DND-41 (cell line): Measurements from ENCODE around the gene ABCC10.
A peak's percentile ranks its signal among the peaks of the same experiment; 100 is the strongest.

Experiments used
- EZH2 ChIP-seq: IDR thresholded peaks from 3 replicates; pipeline ENCODE4 v1.6.1; 2012; ENCODE audit warnings: borderline replicate concordance, low read depth, mild to moderate bottlenecking, moderate library complexity, low read length, inconsistent platforms; ENCODE audit not compliant: severe bottlenecking
- TF ChIP-seq, protein P1 (sequence below): IDR thresholded peaks from 2 replicates; pipeline ENCODE4 v1.5.1; 2012; ENCODE audit warnings: borderline replicate concordance, low read length, moderate library complexity, mild to moderate bottlenecking; ENCODE audit not compliant: poor library complexity, severe bottlenecking; ENCODE audit errors: extremely low read depth

DNA sequence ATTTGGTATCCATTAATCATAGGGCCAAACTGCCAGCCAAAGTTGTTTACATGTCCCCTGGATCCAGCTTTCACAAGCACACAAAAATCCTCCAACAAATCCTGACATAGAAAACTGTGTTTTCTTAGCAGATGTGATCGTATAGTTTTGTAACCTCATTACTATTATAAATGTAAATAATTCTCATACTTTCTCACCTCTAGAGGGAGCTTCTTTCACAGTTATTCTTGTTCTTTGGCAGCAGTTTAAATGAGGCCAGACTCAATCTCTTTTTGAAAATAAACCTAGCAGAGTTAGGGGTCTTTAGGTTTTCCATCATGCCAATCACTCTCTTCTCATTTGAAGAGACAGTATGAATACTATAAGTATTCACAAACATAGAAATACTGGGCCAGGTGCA lies 40.8 kb upstream of the ABCC10 start:
- TF ChIP-seq, protein P1, sequence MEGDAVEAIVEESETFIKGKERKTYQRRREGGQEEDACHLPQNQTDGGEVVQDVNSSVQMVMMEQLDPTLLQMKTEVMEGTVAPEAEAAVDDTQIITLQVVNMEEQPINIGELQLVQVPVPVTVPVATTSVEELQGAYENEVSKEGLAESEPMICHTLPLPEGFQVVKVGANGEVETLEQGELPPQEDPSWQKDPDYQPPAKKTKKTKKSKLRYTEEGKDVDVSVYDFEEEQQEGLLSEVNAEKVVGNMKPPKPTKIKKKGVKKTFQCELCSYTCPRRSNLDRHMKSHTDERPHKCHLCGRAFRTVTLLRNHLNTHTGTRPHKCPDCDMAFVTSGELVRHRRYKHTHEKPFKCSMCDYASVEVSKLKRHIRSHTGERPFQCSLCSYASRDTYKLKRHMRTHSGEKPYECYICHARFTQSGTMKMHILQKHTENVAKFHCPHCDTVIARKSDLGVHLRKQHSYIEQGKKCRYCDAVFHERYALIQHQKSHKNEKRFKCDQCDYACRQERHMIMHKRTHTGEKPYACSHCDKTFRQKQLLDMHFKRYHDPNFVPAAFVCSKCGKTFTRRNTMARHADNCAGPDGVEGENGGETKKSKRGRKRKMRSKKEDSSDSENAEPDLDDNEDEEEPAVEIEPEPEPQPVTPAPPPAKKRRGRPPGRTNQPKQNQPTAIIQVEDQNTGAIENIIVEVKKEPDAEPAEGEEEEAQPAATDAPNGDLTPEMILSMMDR = peak; percentile 50
- TF ChIP-seq EZH2 = no peak
